Gastrocnemius medialis (tissue), 4 donors: ENCODE measurements around the gene ABHD12B.

Source experiments
- CTCF ChIP-seq, 5 experiments: fragments of 450-650 bp in 3 of 5; fragments of 200-600 bp in 2 of 5; sonication (generic) in 2 of 5; IDR thresholded peaks in 4 of 5; conservative IDR thresholded peaks in 1 of 5; 1 replicate in 4 of 5; 2 replicates in 1 of 5; pipeline ENCODE4 v1.5.1; 2016 to 2019; ENCODE audit warnings: antibody characterized with exemption in 5 of 5, mild to moderate bottlenecking in 3 of 5, moderate library complexity in 3 of 5
- POLR2A ChIP-seq, 2 donors: fragments of 450-650 bp; IDR thresholded peaks; one replicate each; pipeline ENCODE4 v1.6.1; 2017; ENCODE audit warnings: antibody characterized with exemption in 2 of 2, mild to moderate bottlenecking in 2 of 2, moderate library complexity in 2 of 2

GRCh38 chr14:50944647-50945413 lies 73.0 kb downstream of the ABHD12B start:
- TF ChIP-seq POLR2A (IDR thresholded peaks at IDR 0.05) (peak in 1 of 2 donors; percentile 6), CTCF (IDR thresholded peaks at IDR 0.05 in 4 of 5, conservative IDR thresholded peaks at IDR 0.05 in 1 of 5) (no peak)
